IPS-18a (cell line): Measurements from ENCODE around the gene MEOX2.

Experiments
- H3K27ac ChIP-seq: one replicate; pipeline ENCODE4 v1.5.1; 2013; ENCODE audit warnings: low read length
- H3K27me3 ChIP-seq: one replicate; pipeline ENCODE4 v1.6.1; 2013; ENCODE audit warnings: mild to moderate bottlenecking, low read length; ENCODE audit not compliant: control insufficient read depth, insufficient read depth
- H3K36me3 ChIP-seq: one replicate; pipeline ENCODE4 v1.6.1; 2013; ENCODE audit warnings: low read depth, low read length; ENCODE audit not compliant: control insufficient read depth
- H3K4me1 ChIP-seq: one replicate; pipeline ENCODE4 v1.6.1; 2013; ENCODE audit warnings: low read depth, low read length; ENCODE audit not compliant: control insufficient read depth
- H3K4me3 ChIP-seq: one replicate; pipeline ENCODE4 v1.5.1; 2013; ENCODE audit warnings: low read length
- H3K9ac ChIP-seq: one replicate; pipeline ENCODE4 v1.6.1; 2013; ENCODE audit warnings: mild to moderate bottlenecking, low read length, moderate library complexity
- H3K9me3 ChIP-seq: one replicate; pipeline ENCODE4 v1.6.1; 2013; ENCODE audit warnings: low read depth, low read length; ENCODE audit not compliant: control insufficient read depth

MEOX2 gene

GRCh38 chr7:15686295-15686956, at the start of gene MEOX2:
MEOX2 (minus strand) TSS chr7:15686683; CDS start chr7:15686402, 281 bp downstream.
- Histone ChIP-seq H3K36me3 (no peaks in the 10 kb centered on the region), H3K9ac (no peak within 1 kb of the TSS), H3K4me3 (peak within 1 kb of the TSS; percentile 70)

GRCh38 chr7:15729746-15730145, 43.3 kb upstream of the MEOX2 start:
- Histone ChIP-seq H3K27me3 (no peaks in the 10 kb centered on the region), H3K9ac (no peak overlapping the region), H3K4me1 (peaks cover 11% of the 10 kb centered on the region), H3K9me3 (no peaks in the 10 kb centered on the region), H3K4me3 (no peak overlapping the region), H3K36me3 (no peaks in the 10 kb centered on the region), H3K27ac (no peak overlapping the region)

More at GRCh38 chr7:15686295-15686956, at the start of gene MEOX2:
- peaks cover 66% of the 10 kb centered on the region for H3K27me3 ChIP-seq
- peaks cover 33% of the 10 kb centered on the region for H3K4me1 ChIP-seq
- H3K27ac ChIP-seq = no peak within 1 kb of the TSS
- no peaks in the 10 kb centered on the region for H3K9me3 ChIP-seq

- Histone ChIP-seq H3K27ac (no peak overlapping the region), H3K4me1 (peaks cover 20% of the 10 kb centered on the region), H3K27me3 (no peaks in the 10 kb centered on the region), H3K4me3 (no peak overlapping the region), H3K9me3 (no peaks in the 10 kb centered on the region), H3K36me3 (no peaks in the 10 kb centered on the region), H3K9ac (no peak overlapping the region)
Observed at GRCh38 chr7:15725051-15725450, 38.6 kb upstream of the MEOX2 start.

GRCh38 chr7:15723841-15724240, 37.4 kb upstream of the MEOX2 start:
- no peak overlapping the region for H3K27ac ChIP-seq
- H3K4me3 ChIP-seq = no peak overlapping the region
- H3K36me3 ChIP-seq = no peaks in the 10 kb centered on the region
- no peak overlapping the region for H3K9ac ChIP-seq
- peaks cover 24% of the 10 kb centered on the region for H3K4me1 ChIP-seq
- H3K9me3 ChIP-seq = no peaks in the 10 kb centered on the region
- H3K27me3 ChIP-seq = no peaks in the 10 kb centered on the region

- Histone ChIP-seq H3K4me1 (peaks cover 24% of the 10 kb centered on the region), H3K9me3 (no peaks in the 10 kb centered on the region), H3K36me3 (no peaks in the 10 kb centered on the region), H3K9ac (no peak overlapping the region), H3K27me3 (no peaks in the 10 kb centered on the region), H3K27ac (no peak overlapping the region), H3K4me3 (no peak overlapping the region)
Observed at GRCh38 chr7:15720849-15721471, 34.5 kb upstream of the MEOX2 start.

- Histone ChIP-seq H3K9ac (no peak overlapping the region), H3K36me3 (no peaks in the 10 kb centered on the region), H3K27ac (no peak overlapping the region), H3K4me3 (no peak overlapping the region), H3K27me3 (no peaks in the 10 kb centered on the region), H3K4me1 (peaks cover 9% of the 10 kb centered on the region), H3K9me3 (no peaks in the 10 kb centered on the region)
Observed at GRCh38 chr7:15719311-15719710, 32.8 kb upstream of the MEOX2 start.

GRCh38 chr7:15715435-15715834, 29.0 kb upstream of the MEOX2 start:
- no peaks in the 10 kb centered on the region for H3K27me3 ChIP-seq
- H3K36me3 ChIP-seq = no peaks in the 10 kb centered on the region
- H3K9ac ChIP-seq = no peak overlapping the region
- no peak overlapping the region for H3K4me3 ChIP-seq
- no peaks in the 10 kb centered on the region for H3K9me3 ChIP-seq
- no peak overlapping the region for H3K27ac ChIP-seq
- peaks cover 3% of the 10 kb centered on the region for H3K4me1 ChIP-seq

GRCh38 chr7:15709978-15710377, 23.5 kb upstream of the MEOX2 start:
- H3K9me3 ChIP-seq = no peaks in the 10 kb centered on the region
- no peaks in the 10 kb centered on the region for H3K27me3 ChIP-seq
- H3K4me1 ChIP-seq = no peaks in the 10 kb centered on the region
- H3K27ac ChIP-seq = no peak overlapping the region
- no peaks in the 10 kb centered on the region for H3K36me3 ChIP-seq
- no peak overlapping the region for H3K4me3 ChIP-seq
- no peak overlapping the region for H3K9ac ChIP-seq

GRCh38 chr7:15707570-15707969, 21.1 kb upstream of the MEOX2 start:
- no peak overlapping the region for H3K4me3 ChIP-seq
- no peaks in the 10 kb centered on the region for H3K9me3 ChIP-seq
- H3K27me3 ChIP-seq = no peaks in the 10 kb centered on the region

GRCh38 chr7:15703732-15704131, 17.2 kb upstream of the MEOX2 start:
- H3K4me3 ChIP-seq = no peak overlapping the region
- no peaks in the 10 kb centered on the region for H3K9me3 ChIP-seq
- H3K36me3 ChIP-seq = no peaks in the 10 kb centered on the region

More at GRCh38 chr7:15707570-15707969, 21.1 kb upstream of the MEOX2 start:
- Histone ChIP-seq H3K27ac (no peak overlapping the region), H3K36me3 (no peaks in the 10 kb centered on the region), H3K9ac (no peak overlapping the region), H3K4me1 (no peaks in the 10 kb centered on the region)

GRCh38 chr7:15692501-15693020, 6.1 kb upstream of the MEOX2 start:
- Histone ChIP-seq H3K36me3 (no peaks in the 10 kb centered on the region), H3K4me3 (no peak overlapping the region), H3K9ac (no peak overlapping the region), H3K9me3 (no peaks in the 10 kb centered on the region), H3K4me1 (peaks cover 14% of the 10 kb centered on the region), H3K27ac (no peak overlapping the region), H3K27me3 (peaks cover 24% of the 10 kb centered on the region)

More at GRCh38 chr7:15703732-15704131, 17.2 kb upstream of the MEOX2 start:
- Histone ChIP-seq H3K4me1 (no peaks in the 10 kb centered on the region), H3K27me3 (no peaks in the 10 kb centered on the region), H3K9ac (no peak overlapping the region), H3K27ac (no peak overlapping the region)

- Histone ChIP-seq H3K27ac (no peak overlapping the region), H3K36me3 (no peaks in the 10 kb centered on the region), H3K9ac (no peak overlapping the region), H3K9me3 (no peaks in the 10 kb centered on the region), H3K27me3 (peaks cover 60% of the 10 kb centered on the region), H3K4me3 (peak overlapping the region; percentile 70), H3K4me1 (peaks cover 33% of the 10 kb centered on the region)
Observed at GRCh38 chr7:15688911-15689310, 2.4 kb upstream of the MEOX2 start.
